ENCODE measurements around the gene ACSM4. TPM values are rescaled to one million over a fixed set of nuclear protein-coding genes. Genes with fewer than 3 reads are reported as not detected.
A peak's percentile ranks its signal among the peaks of the same experiment; 100 is the strongest.

Gene ACSM4
- total RNA-seq, 1 donor from 2014 or later: not detected

- no peak overlapping the region for H3K27ac Mint-ChIP-seq (ENCODE audit: unreplicated experiment)
- H3K27me3 Mint-ChIP-seq (ENCODE audit: unreplicated experiment): no peaks in the 10 kb centered on the region
- no peak overlapping the region for H3K4me3 Mint-ChIP-seq (ENCODE audit: unreplicated experiment)
- H3K36me3 Mint-ChIP-seq (ENCODE audit: unreplicated experiment): no peaks in the 10 kb centered on the region
- no peaks in the 10 kb centered on the region for H3K9me3 Mint-ChIP-seq (ENCODE audit: unreplicated experiment)
- TF ChIP-seq, protein P1, sequence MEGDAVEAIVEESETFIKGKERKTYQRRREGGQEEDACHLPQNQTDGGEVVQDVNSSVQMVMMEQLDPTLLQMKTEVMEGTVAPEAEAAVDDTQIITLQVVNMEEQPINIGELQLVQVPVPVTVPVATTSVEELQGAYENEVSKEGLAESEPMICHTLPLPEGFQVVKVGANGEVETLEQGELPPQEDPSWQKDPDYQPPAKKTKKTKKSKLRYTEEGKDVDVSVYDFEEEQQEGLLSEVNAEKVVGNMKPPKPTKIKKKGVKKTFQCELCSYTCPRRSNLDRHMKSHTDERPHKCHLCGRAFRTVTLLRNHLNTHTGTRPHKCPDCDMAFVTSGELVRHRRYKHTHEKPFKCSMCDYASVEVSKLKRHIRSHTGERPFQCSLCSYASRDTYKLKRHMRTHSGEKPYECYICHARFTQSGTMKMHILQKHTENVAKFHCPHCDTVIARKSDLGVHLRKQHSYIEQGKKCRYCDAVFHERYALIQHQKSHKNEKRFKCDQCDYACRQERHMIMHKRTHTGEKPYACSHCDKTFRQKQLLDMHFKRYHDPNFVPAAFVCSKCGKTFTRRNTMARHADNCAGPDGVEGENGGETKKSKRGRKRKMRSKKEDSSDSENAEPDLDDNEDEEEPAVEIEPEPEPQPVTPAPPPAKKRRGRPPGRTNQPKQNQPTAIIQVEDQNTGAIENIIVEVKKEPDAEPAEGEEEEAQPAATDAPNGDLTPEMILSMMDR (IDR thresholded peaks at IDR 0.05; ENCODE audit: partially characterized antibody, unreplicated experiment): no peak
- H3K4me1 Mint-ChIP-seq (ENCODE audit: low read depth, unreplicated experiment): no peaks in the 10 kb centered on the region
- no peak for DNase-seq
Measured at GRCh38 chr12:7354529-7354928, 50.7 kb downstream of the ACSM4 start.

GRCh38 chr12:7361265-7361664 lies 57.4 kb downstream of the ACSM4 start:
- Mint-ChIP-seq H3K27me3 (ENCODE audit: unreplicated experiment) (no peaks in the 10 kb centered on the region), H3K9me3 (ENCODE audit: unreplicated experiment) (peaks cover 1% of the 10 kb centered on the region), H3K36me3 (ENCODE audit: unreplicated experiment) (peaks cover 12% of the 10 kb centered on the region), H3K27ac (ENCODE audit: unreplicated experiment) (no peak overlapping the region), H3K4me1 (ENCODE audit: low read depth, unreplicated experiment) (peaks cover 3% of the 10 kb centered on the region), H3K4me3 (ENCODE audit: unreplicated experiment) (no peak overlapping the region)
- TF ChIP-seq, protein P1 (IDR thresholded peaks at IDR 0.05; ENCODE audit: partially characterized antibody, unreplicated experiment): no peak
- DNase-seq: no peak

GRCh38 chr12:7362734-7363133 lies 58.9 kb downstream of the ACSM4 start:
- TF ChIP-seq, protein P1 (IDR thresholded peaks at IDR 0.05; ENCODE audit: partially characterized antibody, unreplicated experiment): no peak
- peaks cover 1% of the 10 kb centered on the region for H3K9me3 Mint-ChIP-seq (ENCODE audit: unreplicated experiment)
- no peak overlapping the region for H3K27ac Mint-ChIP-seq (ENCODE audit: unreplicated experiment)
- H3K27me3 Mint-ChIP-seq (ENCODE audit: unreplicated experiment): no peaks in the 10 kb centered on the region
- DNase-seq: no peak
- H3K4me1 Mint-ChIP-seq (ENCODE audit: low read depth, unreplicated experiment): peaks cover 10% of the 10 kb centered on the region
- H3K4me3 Mint-ChIP-seq (ENCODE audit: unreplicated experiment): no peak overlapping the region
- peaks cover 12% of the 10 kb centered on the region for H3K36me3 Mint-ChIP-seq (ENCODE audit: unreplicated experiment)

DNA sequence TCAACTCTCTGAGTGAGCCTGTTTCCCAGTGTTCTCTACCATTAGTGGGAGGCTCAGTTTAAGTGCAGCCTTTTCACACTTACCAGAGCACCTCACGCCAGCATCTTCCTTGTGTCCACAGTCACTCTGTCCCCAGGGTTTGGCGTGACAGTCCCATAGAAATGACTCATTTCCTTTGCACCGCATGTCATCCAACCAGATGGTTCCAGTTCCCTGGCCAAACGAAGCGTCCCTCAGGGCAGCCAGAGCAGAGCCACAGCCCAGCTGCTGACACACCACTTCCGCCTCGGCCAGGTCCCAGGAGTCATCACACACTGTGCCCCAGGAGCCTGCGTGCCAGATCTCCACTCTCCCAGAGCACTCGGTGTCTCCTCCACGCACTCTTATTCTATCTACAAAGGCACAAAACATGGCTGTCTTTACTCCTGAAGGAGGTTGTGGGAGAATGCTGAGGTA lies 65.4 kb downstream of the ACSM4 start:
- peaks cover 10% of the 10 kb centered on the region for H3K36me3 Mint-ChIP-seq (ENCODE audit: unreplicated experiment)
- peak; percentile 87 for DNase-seq
- peaks cover 8% of the 10 kb centered on the region for H3K27me3 Mint-ChIP-seq (ENCODE audit: unreplicated experiment)
- peaks cover 16% of the 10 kb centered on the region for H3K9me3 Mint-ChIP-seq (ENCODE audit: unreplicated experiment)
- H3K4me1 Mint-ChIP-seq (ENCODE audit: low read depth, unreplicated experiment): peaks cover 51% of the 10 kb centered on the region
- H3K4me3 Mint-ChIP-seq (ENCODE audit: unreplicated experiment): peak overlapping the region; percentile 81
- TF ChIP-seq, protein P1 (IDR thresholded peaks at IDR 0.05; ENCODE audit: partially characterized antibody, unreplicated experiment): no peak
- peak overlapping the region; percentile 97 for H3K27ac Mint-ChIP-seq (ENCODE audit: unreplicated experiment)

DNA sequence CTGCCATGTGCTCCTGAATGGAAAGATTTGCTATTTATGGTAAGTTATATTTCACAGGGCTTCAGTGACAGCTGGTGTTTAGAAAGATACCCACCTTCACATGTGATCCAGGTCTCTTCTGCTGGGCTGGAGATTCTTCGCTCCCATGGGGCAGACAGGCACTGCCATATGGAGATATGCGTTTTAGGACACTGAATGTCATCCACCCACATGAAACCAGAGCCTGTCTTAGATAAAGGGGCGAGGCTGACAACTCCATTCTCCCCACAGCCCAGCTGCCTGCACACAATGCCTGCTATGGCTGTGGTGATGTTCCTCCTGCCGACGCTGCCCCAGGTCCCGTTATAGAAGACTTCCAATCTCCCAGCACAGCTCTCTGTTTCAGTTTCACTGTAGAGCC lies 69.4 kb downstream of the ACSM4 start:
- Mint-ChIP-seq H3K9me3 (ENCODE audit: unreplicated experiment) (peaks cover 21% of the 10 kb centered on the region), H3K27ac (ENCODE audit: unreplicated experiment) (peak overlapping the region; percentile 98), H3K4me1 (ENCODE audit: low read depth, unreplicated experiment) (peaks cover 52% of the 10 kb centered on the region), H3K36me3 (ENCODE audit: unreplicated experiment) (peaks cover 8% of the 10 kb centered on the region), H3K4me3 (ENCODE audit: unreplicated experiment) (peak overlapping the region; percentile 72), H3K27me3 (ENCODE audit: unreplicated experiment) (peaks cover 14% of the 10 kb centered on the region)
- TF ChIP-seq, protein P1 (IDR thresholded peaks at IDR 0.05; ENCODE audit: partially characterized antibody, unreplicated experiment): no peak
- DNase-seq: peak; percentile 78
